Neural cell (in vitro differentiated cells): Measurements from ENCODE around the gene FRMD1. TPM values are rescaled to one million over a fixed set of nuclear protein-coding genes. Genes with fewer than 3 reads are reported as not detected.

Experiments used
- H2AFZ ChIP-seq: fragments of 200-600, 300-800 bp; sonication (generic), shearing (Covaris generic); 2 replicates; pipeline ENCODE4 v1.6.0; 2014; ENCODE audit warnings: low read depth, mild to moderate bottlenecking, antibody characterized with exemption, low read length, moderate library complexity
- H3F3A ChIP-seq: fragments of 200-600 bp; shearing (Covaris generic); 2 replicates; pipeline ENCODE4 v1.6.1; 2016; ENCODE audit warnings: mild to moderate bottlenecking, moderate library complexity, mixed read lengths, antibody characterized with exemption, low read length; ENCODE audit not compliant: insufficient read depth, poor library complexity, severe bottlenecking
- H3K27ac ChIP-seq: fragments of 200-600, 300-800 bp; sonication (generic), shearing (Covaris generic); 2 replicates; pipeline ENCODE4 v1.5.1; 2014; ENCODE audit warnings: mild to moderate bottlenecking, low read length, moderate library complexity
- H3K27me3 ChIP-seq: fragments of 300-800, 200-600 bp; sonication (generic), shearing (Covaris generic); 2 replicates; pipeline ENCODE4 v1.6.0; 2014; ENCODE audit warnings: mild to moderate bottlenecking, low read depth, low read length, moderate library complexity; ENCODE audit not compliant: insufficient read depth
- H3K36me3 ChIP-seq: fragments of 300-800, 200-600 bp; sonication (generic), shearing (Covaris generic); 2 replicates; pipeline ENCODE4 v1.5.1; 2014; ENCODE audit warnings: mild to moderate bottlenecking, antibody characterized with exemption, low read length, moderate library complexity; ENCODE audit not compliant: insufficient read depth
- H3K4me2 ChIP-seq: fragments of 300-800, 200-600 bp; sonication (generic), shearing (Covaris generic); 2 replicates; pipeline ENCODE4 v1.6.0; 2014; ENCODE audit warnings: mild to moderate bottlenecking, low read length
- H3K4me3 ChIP-seq: fragments of 300-800, 200-600 bp; sonication (generic), shearing (Covaris generic); 2 replicates; pipeline ENCODE4 v1.5.1; 2014; ENCODE audit warnings: mild to moderate bottlenecking, low read length, moderate library complexity
- H3K79me2 ChIP-seq: fragments of 200-600 bp; shearing (Covaris generic); replicated peaks from 2 replicates; pipeline ENCODE4 v1.6.0; 2014; ENCODE audit warnings: mild to moderate bottlenecking, low read length, moderate library complexity; ENCODE audit not compliant: insufficient read depth
- H3K9ac ChIP-seq: fragments of 300-800, 200-600 bp; sonication (generic), shearing (Covaris generic); 2 replicates; pipeline ENCODE4 v1.6.1; 2016; ENCODE audit warnings: mild to moderate bottlenecking, low read length, mixed read lengths
- H3K9me2 ChIP-seq: fragments of 200-600 bp; shearing (Covaris generic); 2 replicates; pipeline ENCODE4 v1.6.1; 2016; ENCODE audit warnings: mild to moderate bottlenecking, low read length, mixed read lengths; ENCODE audit not compliant: insufficient read depth
- H3K9me3 ChIP-seq: fragments of 200-600, 300-800 bp; sonication (generic), shearing (Covaris generic); 2 replicates; pipeline ENCODE4 v1.6.1; 2016; ENCODE audit warnings: mild to moderate bottlenecking, mixed run types, low read length, moderate library complexity, mixed read lengths
- H4K20me1 ChIP-seq: fragments of 200-600 bp; shearing (Covaris generic); 2 replicates; pipeline ENCODE4 v1.6.1; 2016; ENCODE audit warnings: mild to moderate bottlenecking, mixed run types; ENCODE audit not compliant: insufficient read depth
- EP300 ChIP-seq: fragments of 450-650 bp; conservative IDR thresholded peaks from 2 replicates; pipeline ENCODE4 v1.6.1; 2014; ENCODE audit warnings: antibody characterized with exemption, mild to moderate bottlenecking, moderate library complexity; ENCODE audit not compliant: poor library complexity, severe bottlenecking
- EZH2 ChIP-seq: fragments of 200-600, 300-800 bp; shearing (Covaris generic), sonication (generic); IDR thresholded peaks from 2 replicates; pipeline ENCODE4 v1.6.1; 2014; ENCODE audit warnings: antibody characterized with exemption, low read length, borderline replicate concordance, mild to moderate bottlenecking; ENCODE audit not compliant: insufficient read depth, poor library complexity, severe bottlenecking
- MXI1 ChIP-seq: fragments of 450-650 bp; conservative IDR thresholded peaks from 2 replicates; pipeline ENCODE4 v1.6.1; 2014; ENCODE audit warnings: antibody characterized with exemption, mild to moderate bottlenecking; ENCODE audit not compliant: poor library complexity, severe bottlenecking
- POLR2AphosphoS5 ChIP-seq: IDR thresholded peaks from 2 replicates; pipeline ENCODE4 v1.6.1; 2012
- RAD21 ChIP-seq: fragments of 450-650 bp; conservative IDR thresholded peaks from 2 replicates; pipeline ENCODE4 v1.6.1; 2014; ENCODE audit warnings: antibody characterized with exemption, mild to moderate bottlenecking, moderate library complexity
- REST ChIP-seq: IDR thresholded peaks from 2 replicates; pipeline ENCODE4 v1.6.1; 2012; ENCODE audit warnings: borderline replicate concordance
- SMC3 ChIP-seq: fragments of 450-650 bp; conservative IDR thresholded peaks from 2 replicates; pipeline ENCODE4 v1.6.1; 2014; ENCODE audit warnings: antibody characterized with exemption, mild to moderate bottlenecking, moderate library complexity; ENCODE audit not compliant: poor library complexity
- TAF1 ChIP-seq: IDR thresholded peaks from 2 replicates; pipeline ENCODE4 v1.6.1; 2012; ENCODE audit warnings: low read depth
- polyA plus RNA-seq: library from polyadenylated mRNA; depleted of rRNA; stranded (reverse); fragments of >200 nt; gene quantifications from 2 replicates; pipeline ENCODE4 v1.2.3, GENCODE V29; 2014
- TF ChIP-seq, protein P1 (sequence below): fragments of 450-650 bp; IDR thresholded peaks from 2 replicates; pipeline ENCODE4 v1.5.1; 2014; ENCODE audit warnings: antibody characterized with exemption, mild to moderate bottlenecking, moderate library complexity; ENCODE audit not compliant: poor library complexity, severe bottlenecking

Gene FRMD1
- polyA plus RNA-seq, 1 donor from 2014 or later, result not detected

DNA sequence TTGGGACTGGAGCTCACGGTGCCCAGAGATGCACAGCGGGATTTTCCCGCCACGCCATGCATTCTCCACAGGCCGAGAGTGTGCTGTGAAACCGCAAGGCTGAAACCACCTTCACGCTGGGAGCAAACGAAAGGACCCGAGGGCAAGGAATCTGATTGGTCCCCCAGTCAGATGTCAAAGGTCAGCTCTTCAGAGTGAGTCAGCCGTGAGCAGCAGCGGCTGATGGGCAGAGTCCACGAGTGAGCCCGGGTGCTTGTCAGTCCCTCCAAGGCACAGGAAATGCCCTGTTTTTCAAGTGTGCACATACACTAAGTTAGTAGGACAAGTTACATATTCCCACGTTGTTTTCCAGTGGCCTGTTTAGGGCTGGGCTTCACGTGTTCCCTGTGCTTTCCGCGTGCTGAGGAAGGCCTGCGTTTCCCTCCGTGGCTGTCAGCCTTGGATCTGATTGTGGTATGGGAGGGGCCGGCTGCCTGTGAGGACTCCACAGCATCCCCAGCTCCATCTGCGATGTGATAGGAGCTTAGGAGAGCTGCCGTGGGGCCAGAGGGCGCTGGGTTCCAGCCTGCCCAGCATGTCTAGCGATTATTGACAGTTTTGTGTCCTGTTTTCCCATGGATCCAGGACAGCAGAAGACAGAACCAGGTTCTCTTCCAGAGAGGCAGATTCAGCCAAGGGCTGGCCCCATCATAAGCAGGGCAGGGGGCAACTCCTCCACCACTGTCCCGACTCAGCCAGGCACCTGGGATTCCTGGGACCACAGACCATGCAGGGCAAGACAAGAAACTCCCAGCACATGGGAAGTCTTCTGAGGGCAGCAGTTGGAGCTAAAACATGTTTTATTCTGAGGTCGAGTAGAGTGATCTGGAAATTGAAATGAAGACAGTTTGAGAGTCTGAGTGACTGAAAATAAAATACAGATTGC is 38.2 kb upstream of the FRMD1 start:
- TF ChIP-seq MXI1 (no peak), REST (no peak), RAD21 (no peak), SMC3 (no peak), EZH2 (no peak), TAF1 (no peak), EP300 (no peak), POLR2AphosphoS5 (no peak)
- TF ChIP-seq, protein P1, sequence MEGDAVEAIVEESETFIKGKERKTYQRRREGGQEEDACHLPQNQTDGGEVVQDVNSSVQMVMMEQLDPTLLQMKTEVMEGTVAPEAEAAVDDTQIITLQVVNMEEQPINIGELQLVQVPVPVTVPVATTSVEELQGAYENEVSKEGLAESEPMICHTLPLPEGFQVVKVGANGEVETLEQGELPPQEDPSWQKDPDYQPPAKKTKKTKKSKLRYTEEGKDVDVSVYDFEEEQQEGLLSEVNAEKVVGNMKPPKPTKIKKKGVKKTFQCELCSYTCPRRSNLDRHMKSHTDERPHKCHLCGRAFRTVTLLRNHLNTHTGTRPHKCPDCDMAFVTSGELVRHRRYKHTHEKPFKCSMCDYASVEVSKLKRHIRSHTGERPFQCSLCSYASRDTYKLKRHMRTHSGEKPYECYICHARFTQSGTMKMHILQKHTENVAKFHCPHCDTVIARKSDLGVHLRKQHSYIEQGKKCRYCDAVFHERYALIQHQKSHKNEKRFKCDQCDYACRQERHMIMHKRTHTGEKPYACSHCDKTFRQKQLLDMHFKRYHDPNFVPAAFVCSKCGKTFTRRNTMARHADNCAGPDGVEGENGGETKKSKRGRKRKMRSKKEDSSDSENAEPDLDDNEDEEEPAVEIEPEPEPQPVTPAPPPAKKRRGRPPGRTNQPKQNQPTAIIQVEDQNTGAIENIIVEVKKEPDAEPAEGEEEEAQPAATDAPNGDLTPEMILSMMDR, result no peak
- Histone ChIP-seq H3K36me3 (no peaks in the 10 kb centered on the region), H3K4me2 (no peak overlapping the region), H3K27ac (no peak overlapping the region), H3K4me3 (no peak overlapping the region), H3F3A (no peaks in the 10 kb centered on the region), H4K20me1 (no peaks in the 10 kb centered on the region), H2AFZ (no peak overlapping the region), H3K9me2 (no peaks in the 10 kb centered on the region), H3K9me3 (no peaks in the 10 kb centered on the region), H3K27me3 (no peaks in the 10 kb centered on the region), H3K79me2 (no peaks in the 10 kb centered on the region), H3K9ac (no peak overlapping the region)

- no peaks in the 10 kb centered on the region for H3K36me3 ChIP-seq
- no peak overlapping the region for H3K4me2 ChIP-seq
- TF ChIP-seq MXI1 (no peak), REST (no peak), POLR2AphosphoS5 (no peak), EP300 (no peak), SMC3 (no peak)
- TF ChIP-seq, protein P1, result no peak
- H4K20me1 ChIP-seq, result no peaks in the 10 kb centered on the region
- no peaks in the 10 kb centered on the region for H3K9me3 ChIP-seq
- no peaks in the 10 kb centered on the region for H3K79me2 ChIP-seq
- H3F3A ChIP-seq, result no peaks in the 10 kb centered on the region
- no peaks in the 10 kb centered on the region for H3K27me3 ChIP-seq
- no peak overlapping the region for H3K9ac ChIP-seq
- H2AFZ ChIP-seq, result no peak overlapping the region
- no peak overlapping the region for H3K27ac ChIP-seq
- H3K4me3 ChIP-seq, result no peak overlapping the region
- H3K9me2 ChIP-seq, result no peaks in the 10 kb centered on the region
Measured at GRCh38 chr6:168116438-168116974, 37.5 kb upstream of the FRMD1 start.
